Esophagus (tissue), 2 donors: Measurements from ENCODE around the gene TPST2. TPM values are rescaled to one million over a fixed set of nuclear protein-coding genes. Genes with fewer than 3 reads are reported as not detected.

Experiments used
- H3K27ac ChIP-seq, 2 donors: one replicate each; pipeline ENCODE4 v1.5.1; 2013; ENCODE audit warnings: low read depth in 2 of 2, mild to moderate bottlenecking in 2 of 2, inconsistent platforms in 1 of 2, low read length in 1 of 2, moderate library complexity in 1 of 2
- H3K27me3 ChIP-seq, 2 donors: one replicate each; pipeline ENCODE4 v1.6.1; 2013; ENCODE audit warnings: low read length in 2 of 2, control low read depth in 1 of 2, mild to moderate bottlenecking in 1 of 2; ENCODE audit not compliant: insufficient read depth in 2 of 2, control insufficient read depth in 1 of 2
- H3K36me3 ChIP-seq, 2 donors: one replicate each; pipeline ENCODE4 v1.6.1; 2013; ENCODE audit warnings: low read length in 1 of 2; ENCODE audit not compliant: control insufficient read depth in 2 of 2, insufficient read depth in 2 of 2
- H3K4me1 ChIP-seq, 2 donors: one replicate each; pipeline ENCODE4 v1.6.1; 2013; ENCODE audit warnings: low read length in 1 of 2; ENCODE audit not compliant: control insufficient read depth in 2 of 2, insufficient read depth in 2 of 2
- H3K4me3 ChIP-seq, 2 donors: one replicate each; pipeline ENCODE4 v1.5.1; 2013; ENCODE audit warnings: low read length in 2 of 2, mild to moderate bottlenecking in 2 of 2, low read depth in 1 of 2, moderate library complexity in 1 of 2
- H3K9me3 ChIP-seq, 2 donors: one replicate each; pipeline ENCODE4 v1.6.1; 2013; ENCODE audit warnings: mild to moderate bottlenecking in 2 of 2, low read depth in 1 of 2, low read length in 1 of 2, moderate library complexity in 1 of 2; ENCODE audit not compliant: control insufficient read depth in 2 of 2, insufficient read depth in 1 of 2
- WGBS, 2 donors: extraction: QIAGEN DNeasy Blood & Tissue Kit; methylation state at CpG; one replicate each; pipeline ENCODE4 v1.1.7; 2013; 5-methylcytosine and 5-hydroxymethylcytosine counted together
- polyA plus RNA-seq, 2 donors: library from polyadenylated mRNA; stranded (reverse); fragments of 200-250 nt; gene quantifications; one replicate each; pipeline ENCODE4 v1.2.3, GENCODE V29; 2013
- donor health status: healthy with polysubstance abuse.
- donor health status: Bipolar disorder and iron deficiency.

The TPST2 gene
- polyA plus RNA-seq, 2 donors = 7.6 to 12.6 TPM

DNA sequence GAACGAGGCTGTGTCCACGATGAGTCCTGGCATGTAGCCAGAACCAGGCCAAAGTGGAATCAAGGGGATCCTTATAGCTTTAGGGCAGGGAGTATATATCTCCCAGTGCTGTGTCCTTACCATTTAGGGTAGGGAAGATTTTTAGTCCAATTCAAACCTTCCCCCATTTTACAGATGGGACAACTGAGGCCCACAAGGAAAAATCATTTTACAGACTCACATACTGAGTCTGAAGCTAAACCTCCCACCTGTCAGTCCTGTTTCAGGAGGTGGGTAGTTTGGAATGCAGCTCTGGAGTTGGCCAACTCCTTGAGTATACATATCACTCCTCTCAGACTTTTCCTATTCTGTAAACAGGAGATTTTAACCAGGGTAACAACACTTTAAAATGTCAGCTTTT lies 44.5 kb downstream of the TPST2 start:
- H3K4me3 ChIP-seq = no peak overlapping the region
- H3K9me3 ChIP-seq = no peaks in the 10 kb centered on the region
- peaks cover 3 to 12% of the 10 kb centered on the region in 2 donors for H3K36me3 ChIP-seq
- WGBS, 2 donors = 62 to 68% methylated on average over 2 of the region's 2 CpGs
- H3K27ac ChIP-seq = no peak overlapping the region
- H3K4me1 ChIP-seq = peaks cover under 1 to 4% of the 10 kb centered on the region in 2 donors
- H3K27me3 ChIP-seq = no peaks in the 10 kb centered on the region

DNA sequence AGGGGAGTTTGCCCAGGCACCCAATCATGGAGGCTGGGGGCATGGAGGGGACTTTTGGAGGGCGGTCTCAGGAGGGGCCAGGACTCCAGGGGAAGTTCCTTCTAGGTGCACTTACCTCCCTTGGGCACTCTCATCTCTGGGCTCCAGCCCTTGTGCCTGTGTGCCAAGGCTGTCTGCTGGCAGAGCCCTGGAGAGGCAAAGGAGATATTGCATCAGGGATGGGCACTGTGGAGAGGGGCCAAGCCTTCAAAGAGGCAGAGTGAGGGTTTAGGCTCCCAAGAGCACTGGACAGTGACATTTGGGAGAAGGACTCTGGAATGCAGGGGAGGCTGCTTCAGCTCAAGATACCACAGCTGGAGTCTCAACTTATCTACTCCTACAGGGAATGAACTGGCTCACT lies 45.4 kb downstream of the TPST2 start:
- Histone ChIP-seq H3K27ac (no peak overlapping the region), H3K9me3 (no peaks in the 10 kb centered on the region), H3K36me3 (peaks cover 3 to 12% of the 10 kb centered on the region in 2 donors), H3K27me3 (no peaks in the 10 kb centered on the region), H3K4me3 (no peak overlapping the region), H3K4me1 (peaks cover 0 to 4% of the 10 kb centered on the region in 2 donors)
- 85 to 88% methylated on average over 1 of the region's 1 CpG for WGBS, 2 donors

DNA sequence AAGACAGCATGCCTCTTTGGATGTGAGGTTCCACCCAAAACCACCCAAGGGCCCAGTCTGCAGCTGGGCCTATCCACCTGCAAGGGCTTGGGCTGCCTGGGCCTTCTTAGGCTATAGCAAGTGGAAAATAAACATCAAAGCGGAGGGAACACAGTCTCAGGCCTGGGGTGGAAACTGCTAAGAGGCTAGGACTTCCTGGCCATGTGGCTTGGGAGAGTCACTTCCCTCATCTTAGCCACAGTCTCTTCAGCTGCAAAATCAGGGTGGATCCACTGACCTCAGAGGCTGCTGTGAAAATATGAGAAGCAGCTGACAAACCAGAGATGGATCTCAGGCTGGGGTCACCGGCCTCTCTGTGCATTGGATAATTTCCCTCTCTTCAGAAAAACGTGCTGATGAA lies 47.1 kb downstream of the TPST2 start:
- 58 to 72% methylated on average over 3 of the region's 3 CpGs for WGBS, 2 donors
- Histone ChIP-seq H3K36me3 (peaks cover 3 to 16% of the 10 kb centered on the region in 2 donors), H3K27me3 (no peaks in the 10 kb centered on the region), H3K27ac (no peak overlapping the region), H3K9me3 (no peaks in the 10 kb centered on the region), H3K4me1 (peaks cover 0 to 4% of the 10 kb centered on the region in 2 donors), H3K4me3 (no peak overlapping the region)

DNA sequence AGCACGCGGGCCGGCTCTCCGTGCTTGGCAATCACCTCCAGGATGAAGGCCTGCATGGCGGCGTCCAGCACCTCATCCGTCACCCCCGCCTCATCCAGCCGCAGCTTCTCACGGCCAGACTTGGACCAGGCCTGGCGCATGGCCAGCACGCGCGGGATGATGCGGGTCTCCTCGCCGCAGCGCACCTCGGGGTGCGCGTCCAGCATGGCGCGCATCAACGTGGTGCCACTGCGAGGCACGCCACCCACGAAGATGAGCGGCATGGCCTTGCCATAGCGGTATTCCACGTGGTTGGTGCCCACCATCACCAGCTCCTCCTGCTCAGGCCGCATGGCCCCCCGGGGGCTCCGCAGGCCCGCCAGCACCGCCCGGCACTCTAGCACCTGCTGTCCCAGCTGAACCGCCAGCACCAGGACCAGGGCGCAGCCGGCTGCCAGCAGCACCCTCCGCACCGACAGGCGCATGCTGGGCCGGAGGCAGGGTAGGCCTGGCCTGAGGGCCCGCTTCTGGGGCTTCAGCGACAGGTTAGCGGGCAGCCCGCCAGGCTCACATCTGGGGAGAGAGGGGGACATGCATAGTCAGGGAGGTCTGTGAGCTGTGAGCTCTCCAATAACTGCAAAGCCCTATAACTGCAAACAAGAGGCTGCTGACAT lies 48.6 kb downstream of the TPST2 start:
- Histone ChIP-seq H3K9me3 (no peaks in the 10 kb centered on the region), H3K4me3 (no peak overlapping the region), H3K27me3 (no peaks in the 10 kb centered on the region), H3K4me1 (peaks cover 2 to 3% of the 10 kb centered on the region in 2 donors), H3K27ac (no peak overlapping the region), H3K36me3 (peaks cover 3 to 16% of the 10 kb centered on the region in 2 donors)
- 91 to 96% methylated on average over 35 to 47 of the region's 47 CpGs for WGBS, 2 donors

DNA sequence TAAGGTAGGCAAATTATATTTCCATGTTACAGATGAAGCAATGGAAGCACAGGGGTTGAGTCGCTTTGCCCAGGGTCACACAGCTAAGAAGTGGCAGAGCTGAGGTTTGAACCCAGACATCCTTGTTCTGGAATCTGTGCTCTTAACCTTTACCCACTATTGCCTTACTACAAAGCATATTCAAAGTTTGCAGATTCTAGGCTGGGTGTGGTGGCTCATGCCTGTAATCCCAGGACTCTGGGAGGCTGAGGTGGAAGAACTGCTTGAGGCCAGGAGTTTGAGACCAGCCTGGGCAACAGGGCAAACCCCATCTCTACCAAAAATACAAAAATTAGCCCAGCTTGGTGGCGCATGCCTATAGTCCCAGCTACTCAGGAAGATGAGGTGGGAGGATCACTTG lies 49.8 kb downstream of the TPST2 start:
- 91 to 95% methylated on average over 2 of the region's 2 CpGs for WGBS, 2 donors
- no peaks in the 10 kb centered on the region for H3K27me3 ChIP-seq
- peaks cover 3 to 18% of the 10 kb centered on the region in 2 donors for H3K36me3 ChIP-seq
- H3K4me1 ChIP-seq = peaks cover 2 to 8% of the 10 kb centered on the region in 2 donors
- H3K9me3 ChIP-seq = no peaks in the 10 kb centered on the region
- H3K4me3 ChIP-seq = no peak overlapping the region
- H3K27ac ChIP-seq = no peak overlapping the region

DNA sequence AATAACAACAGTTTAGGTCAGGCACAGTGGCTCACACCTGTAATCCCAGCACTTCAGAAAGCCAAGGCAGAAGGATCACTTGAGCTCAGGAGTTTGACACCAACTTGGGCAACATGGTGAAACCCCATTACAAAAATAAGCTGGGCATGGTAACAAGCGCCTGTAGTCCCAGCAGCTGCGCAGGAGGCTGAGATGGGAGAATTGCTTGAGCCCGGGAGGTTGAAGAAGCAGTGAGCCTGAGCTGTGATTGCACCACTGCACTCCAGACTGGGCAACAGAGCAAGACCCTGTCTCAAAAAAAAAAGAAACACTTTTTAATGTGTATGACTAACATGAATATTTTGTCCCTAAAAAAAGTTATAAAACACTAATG lies 53.2 kb downstream of the TPST2 start:
- Histone ChIP-seq H3K9me3 (no peaks in the 10 kb centered on the region), H3K4me3 (no peak overlapping the region), H3K27me3 (no peaks in the 10 kb centered on the region), H3K36me3 (peaks cover under 1 to 20% of the 10 kb centered on the region in 2 donors), H3K27ac (peak overlapping the region in 1 of 2 donors; percentile 58), H3K4me1 (peaks cover 2 to 9% of the 10 kb centered on the region in 2 donors)
- 95 to 98% methylated on average over 3 of the region's 3 CpGs for WGBS, 2 donors

DNA sequence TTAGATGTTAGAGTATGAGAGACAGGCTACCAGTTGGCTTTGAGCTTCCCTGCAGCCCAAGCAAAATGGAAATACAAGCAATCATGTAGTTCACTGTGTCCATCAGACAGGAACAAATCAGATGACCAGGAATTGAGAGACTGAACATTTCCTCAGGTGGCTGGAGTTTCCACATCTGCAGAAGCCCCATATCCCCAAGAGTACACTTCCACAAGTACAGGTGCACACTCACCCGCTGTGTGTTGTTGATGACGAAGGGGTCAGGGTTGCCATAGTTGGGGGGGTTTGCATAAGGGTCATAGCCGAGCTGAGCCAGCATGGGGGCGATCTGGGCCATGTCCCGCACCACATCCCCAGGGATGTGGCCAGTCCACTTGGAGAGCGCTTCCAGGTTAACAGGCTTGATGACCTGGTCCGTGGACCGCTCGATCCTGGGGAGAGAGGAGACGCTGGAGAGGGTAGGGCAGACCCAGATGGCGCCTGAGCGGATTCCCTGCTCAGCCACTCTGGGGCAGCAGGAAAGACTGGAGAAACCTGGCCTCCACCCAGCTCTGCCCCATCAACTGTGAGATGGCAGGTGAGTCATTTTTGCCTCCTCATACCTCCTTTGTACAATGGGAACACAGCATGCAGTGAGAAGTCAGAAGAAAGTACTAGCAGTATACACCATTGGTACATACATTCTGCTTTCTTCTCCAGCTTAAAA lies 53.7 kb downstream of the TPST2 start:
- 87 to 93% methylated on average over 12 of the region's 12 CpGs for WGBS, 2 donors
- peak overlapping the region; percentile 6 to 58 for H3K27ac ChIP-seq

DNA sequence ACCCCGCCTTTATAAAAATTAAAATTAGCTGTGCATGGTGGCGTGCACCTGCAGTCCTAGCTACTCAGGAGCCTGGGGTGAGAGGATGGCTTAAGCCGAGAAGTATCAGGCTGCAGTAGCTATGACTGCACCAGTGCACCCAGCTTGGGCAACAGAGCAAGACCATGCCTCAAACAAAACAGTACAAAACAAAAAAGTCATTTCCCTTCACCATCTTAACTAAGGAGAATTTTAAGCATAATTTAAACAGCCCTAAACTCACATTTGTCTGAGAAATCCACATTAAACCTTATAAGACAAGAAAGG lies 54.4 kb downstream of the TPST2 start:
- Histone ChIP-seq H3K4me1 (peaks cover 2 to 9% of the 10 kb centered on the region in 2 donors), H3K36me3 (peaks cover 4 to 13% of the 10 kb centered on the region in 2 donors), H3K4me3 (no peak overlapping the region), H3K27ac (peak overlapping the region in 1 of 2 donors; percentile 44), H3K27me3 (no peaks in the 10 kb centered on the region), H3K9me3 (no peaks in the 10 kb centered on the region)
- WGBS, 2 donors = 90 to 96% methylated on average over 3 of the region's 3 CpGs

More for the DNA sequence above, 53.7 kb downstream of the TPST2 start:
- Histone ChIP-seq H3K9me3 (no peaks in the 10 kb centered on the region), H3K36me3 (peaks cover 4 to 19% of the 10 kb centered on the region in 2 donors), H3K4me3 (no peak overlapping the region), H3K4me1 (peaks cover 2 to 9% of the 10 kb centered on the region in 2 donors), H3K27me3 (no peaks in the 10 kb centered on the region)

DNA sequence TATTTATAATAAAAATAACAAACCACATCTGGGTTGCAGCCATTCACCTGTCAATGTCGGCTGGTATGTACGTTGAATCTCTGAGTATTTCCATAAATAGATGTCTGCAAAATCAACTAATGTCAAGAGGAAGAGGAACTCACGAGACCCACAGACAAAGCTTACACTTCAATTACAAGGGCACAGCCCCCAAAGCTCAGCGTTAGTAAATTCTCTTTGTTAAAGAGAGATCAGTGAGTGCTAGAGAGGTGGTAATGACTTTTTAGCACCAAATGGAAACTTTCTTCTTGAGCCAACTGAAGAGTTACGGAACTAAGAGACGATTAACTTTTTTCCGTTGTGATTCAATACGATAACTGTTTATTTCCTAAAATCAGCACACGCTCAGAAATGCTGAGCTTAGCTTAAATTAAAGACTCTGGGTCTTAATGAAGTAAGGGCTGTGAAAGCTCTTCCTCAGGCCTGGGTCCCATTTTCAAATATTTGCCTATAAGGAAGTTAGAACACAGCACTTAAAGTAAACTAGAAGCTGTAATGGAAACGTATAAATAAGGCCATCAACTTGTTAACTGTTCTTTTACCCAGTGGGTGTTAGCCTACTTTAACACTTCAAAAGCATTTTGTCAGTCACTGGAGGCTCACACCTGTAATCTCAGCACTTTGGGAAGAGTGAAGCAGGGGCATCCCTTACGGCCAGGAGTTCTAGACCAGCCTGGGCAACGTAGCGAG lies 54.9 kb downstream of the TPST2 start:
- H3K27me3 ChIP-seq = no peaks in the 10 kb centered on the region
- H3K4me3 ChIP-seq = no peak overlapping the region
- H3K4me1 ChIP-seq = peaks cover 2 to 9% of the 10 kb centered on the region in 2 donors
- H3K9me3 ChIP-seq = no peaks in the 10 kb centered on the region
- H3K27ac ChIP-seq = peak overlapping the region; percentile 7 to 44
- peaks cover 4 to 12% of the 10 kb centered on the region in 2 donors for H3K36me3 ChIP-seq
- 48 to 49% methylated on average over 13 of the region's 13 CpGs for WGBS, 2 donors
